Panc1 (cell line): Measurements from ENCODE around the gene MICALL1. TPM values are rescaled to one million over a fixed set of nuclear protein-coding genes. Genes with fewer than 3 reads are reported as not detected.

Experiments used
- ATAC-seq: fragments of 200-7000 bp; cut with Tn5 transposase; 2 replicates; pipeline ENCODE4 v1.9.1; 2020; ENCODE audit warnings: mild to moderate bottlenecking, moderate library complexity
- BruUV-seq: library from RNA; stranded (reverse); fragments of 400-500 nt; replicated peaks from 2 replicates; lab custom pipeline; 2021; lab: Mats Ljungman, UMichigan
- CTCF ChIA-PET: fragments of 300-600 bp; sonication (Branson Sonifier 250); formaldehyde crosslinking; loops from one replicate; lab custom pipeline; 2022; ENCODE audit warnings: antibody characterized with exemption; lab: Charles Lee
- POLR2A ChIA-PET: fragments of 300-600 bp; sonication (Branson Sonifier 250); formaldehyde crosslinking; loops from one replicate; lab custom pipeline; 2022; ENCODE audit warnings: antibody characterized with exemption; lab: Charles Lee
- DNase-seq: peaks from one replicate; pipeline ENCODE4 v3.0.0-alpha.2; 2010; ENCODE audit warnings: low read depth, low spot score
- H3K27ac ChIP-seq: 2 replicates; pipeline ENCODE4 v1.5.1; 2011; ENCODE audit warnings: mild to moderate bottlenecking, low read length, inconsistent platforms
- H3K27me3 ChIP-seq: fragments of 200-500 bp; sonication (Bioruptor generic); 2 replicates; pipeline ENCODE4 v1.6.0; 2014; ENCODE audit warnings: low read length, inconsistent platforms; ENCODE audit not compliant: control insufficient read depth, insufficient read depth
- H3K36me3 ChIP-seq: fragments of 200-500 bp; sonication (Bioruptor generic); 2 replicates; pipeline ENCODE4 v1.5.1; 2014; ENCODE audit warnings: inconsistent platforms, mild to moderate bottlenecking, low read length, moderate library complexity; ENCODE audit not compliant: control insufficient read depth, insufficient read depth
- H3K4me1 ChIP-seq: 2 replicates; pipeline ENCODE4 v1.5.1; 2011; ENCODE audit warnings: inconsistent platforms, mild to moderate bottlenecking, low read length, moderate library complexity; ENCODE audit not compliant: control insufficient read depth, insufficient read depth
- H3K4me3 ChIP-seq, 2 experiments: 2 replicates each; pipeline ENCODE4 v1.5.1; 2011 to 2012; ENCODE audit warnings: low read depth in 2 of 2, low read length in 2 of 2, mild to moderate bottlenecking in 2 of 2, inconsistent platforms in 1 of 2, moderate library complexity in 1 of 2
- H3K9me3 ChIP-seq: fragments of 200-500 bp; sonication (Bioruptor generic); 2 replicates; pipeline ENCODE4 v1.5.1; 2014; ENCODE audit warnings: low read depth, mild to moderate bottlenecking, inconsistent platforms, low read length, moderate library complexity; ENCODE audit not compliant: control insufficient read depth, insufficient read depth
- CTCF ChIP-seq: fragments of 450-650 bp; IDR thresholded peaks from 2 replicates; pipeline ENCODE4 v1.5.1; 2017; ENCODE audit warnings: mild to moderate bottlenecking
- POLR2AphosphoS5 ChIP-seq: IDR thresholded peaks from 2 replicates; pipeline ENCODE4 v1.6.1; 2012; ENCODE audit warnings: mild to moderate bottlenecking, low read depth, low read length, moderate library complexity
- SIN3A ChIP-seq: IDR thresholded peaks from 2 replicates; pipeline ENCODE4 v1.6.1; 2012; ENCODE audit warnings: low read depth, mild to moderate bottlenecking, low read length, moderate library complexity, borderline replicate concordance; ENCODE audit not compliant: insufficient read depth
- TCF7L2 ChIP-seq: IDR thresholded peaks from 2 replicates; pipeline ENCODE4 v1.6.1; 2011; ENCODE audit warnings: mild to moderate bottlenecking, low read depth, low read length, inconsistent platforms
- in situ Hi-C: cut with HindIII; loops from 2 replicates; pipeline ENCODE4 v1.10.0; 2016; ENCODE audit warnings: low sequenced_read_pairs, low pct_unique_long_range_greater_than_20kb
- intact Hi-C: fragments of 100-400 bp; cut with micrococcal nuclease; formaldehyde crosslinking; loops from one replicate; pipeline ENCODE4 v1.10.0; 2022; ENCODE audit not compliant: unreplicated experiment
- total RNA-seq: library from RNA; stranded (reverse); gene quantifications from one replicate; pipeline ENCODE4 v1.2.1, GENCODE V29; 2021; ENCODE audit not compliant: unreplicated experiment
- TF ChIP-seq, protein P1 (sequence below), 2 experiments: IDR thresholded peaks; 2 replicates each; pipeline ENCODE4 v1.6.1; 2011 to 2012; ENCODE audit warnings: low read depth in 2 of 2, control low read depth in 1 of 2, low read length in 1 of 2, mild to moderate bottlenecking in 1 of 2, moderate library complexity in 1 of 2; ENCODE audit not compliant: insufficient read depth in 1 of 2

Gene MICALL1
- total RNA-seq, 1 experiment from 2014 or later: 34.5 TPM

DNA sequence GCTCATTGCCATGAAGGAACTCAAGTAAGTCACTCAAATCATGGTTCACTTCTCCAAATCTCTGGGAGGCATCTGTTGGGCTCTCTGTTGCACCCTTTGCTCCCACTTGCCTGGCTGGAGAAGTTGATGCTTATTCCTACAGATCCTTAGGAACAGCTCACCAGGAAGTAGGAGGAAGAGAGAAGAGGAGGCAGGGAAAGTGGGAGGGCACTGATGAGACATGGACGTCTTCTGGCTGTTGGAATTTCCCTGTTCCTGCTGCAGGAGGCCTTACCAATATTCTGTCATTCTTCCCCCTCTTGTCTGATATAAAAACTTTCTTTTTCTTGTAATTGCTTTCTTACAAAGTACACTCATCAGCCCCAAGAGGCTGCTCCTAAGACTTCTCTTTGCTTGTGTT lies 61.0 kb downstream of the MICALL1 start:
- in situ Hi-C loops: no loop called here
- Histone ChIP-seq H3K9me3 (no peaks in the 10 kb centered on the region), H3K36me3 (no peaks in the 10 kb centered on the region), H3K4me3 (no peak overlapping the region), H3K27ac (no peak overlapping the region), H3K27me3 (no peaks in the 10 kb centered on the region), H3K4me1 (no peaks in the 10 kb centered on the region)
- intact Hi-C loops: no loop called here
- BruUV-seq: no TSS peak
- DNase-seq (no peak), ATAC-seq (no peak)
- ChIA-PET POLR2A (no interaction called here), CTCF (no interaction called here)
- no peak for TF ChIP-seq CTCF
- no peak for TF ChIP-seq POLR2AphosphoS5
- no peak for TF ChIP-seq TCF7L2
- TF ChIP-seq SIN3A: no peak
- TF ChIP-seq, protein P1, sequence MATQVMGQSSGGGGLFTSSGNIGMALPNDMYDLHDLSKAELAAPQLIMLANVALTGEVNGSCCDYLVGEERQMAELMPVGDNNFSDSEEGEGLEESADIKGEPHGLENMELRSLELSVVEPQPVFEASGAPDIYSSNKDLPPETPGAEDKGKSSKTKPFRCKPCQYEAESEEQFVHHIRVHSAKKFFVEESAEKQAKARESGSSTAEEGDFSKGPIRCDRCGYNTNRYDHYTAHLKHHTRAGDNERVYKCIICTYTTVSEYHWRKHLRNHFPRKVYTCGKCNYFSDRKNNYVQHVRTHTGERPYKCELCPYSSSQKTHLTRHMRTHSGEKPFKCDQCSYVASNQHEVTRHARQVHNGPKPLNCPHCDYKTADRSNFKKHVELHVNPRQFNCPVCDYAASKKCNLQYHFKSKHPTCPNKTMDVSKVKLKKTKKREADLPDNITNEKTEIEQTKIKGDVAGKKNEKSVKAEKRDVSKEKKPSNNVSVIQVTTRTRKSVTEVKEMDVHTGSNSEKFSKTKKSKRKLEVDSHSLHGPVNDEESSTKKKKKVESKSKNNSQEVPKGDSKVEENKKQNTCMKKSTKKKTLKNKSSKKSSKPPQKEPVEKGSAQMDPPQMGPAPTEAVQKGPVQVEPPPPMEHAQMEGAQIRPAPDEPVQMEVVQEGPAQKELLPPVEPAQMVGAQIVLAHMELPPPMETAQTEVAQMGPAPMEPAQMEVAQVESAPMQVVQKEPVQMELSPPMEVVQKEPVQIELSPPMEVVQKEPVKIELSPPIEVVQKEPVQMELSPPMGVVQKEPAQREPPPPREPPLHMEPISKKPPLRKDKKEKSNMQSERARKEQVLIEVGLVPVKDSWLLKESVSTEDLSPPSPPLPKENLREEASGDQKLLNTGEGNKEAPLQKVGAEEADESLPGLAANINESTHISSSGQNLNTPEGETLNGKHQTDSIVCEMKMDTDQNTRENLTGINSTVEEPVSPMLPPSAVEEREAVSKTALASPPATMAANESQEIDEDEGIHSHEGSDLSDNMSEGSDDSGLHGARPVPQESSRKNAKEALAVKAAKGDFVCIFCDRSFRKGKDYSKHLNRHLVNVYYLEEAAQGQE (IDR thresholded peaks at IDR 0.05; ENCODE audit: insufficient read depth in 1 of 2, low read depth in 2 of 2, low read length in 1 of 2): no peak

DNA sequence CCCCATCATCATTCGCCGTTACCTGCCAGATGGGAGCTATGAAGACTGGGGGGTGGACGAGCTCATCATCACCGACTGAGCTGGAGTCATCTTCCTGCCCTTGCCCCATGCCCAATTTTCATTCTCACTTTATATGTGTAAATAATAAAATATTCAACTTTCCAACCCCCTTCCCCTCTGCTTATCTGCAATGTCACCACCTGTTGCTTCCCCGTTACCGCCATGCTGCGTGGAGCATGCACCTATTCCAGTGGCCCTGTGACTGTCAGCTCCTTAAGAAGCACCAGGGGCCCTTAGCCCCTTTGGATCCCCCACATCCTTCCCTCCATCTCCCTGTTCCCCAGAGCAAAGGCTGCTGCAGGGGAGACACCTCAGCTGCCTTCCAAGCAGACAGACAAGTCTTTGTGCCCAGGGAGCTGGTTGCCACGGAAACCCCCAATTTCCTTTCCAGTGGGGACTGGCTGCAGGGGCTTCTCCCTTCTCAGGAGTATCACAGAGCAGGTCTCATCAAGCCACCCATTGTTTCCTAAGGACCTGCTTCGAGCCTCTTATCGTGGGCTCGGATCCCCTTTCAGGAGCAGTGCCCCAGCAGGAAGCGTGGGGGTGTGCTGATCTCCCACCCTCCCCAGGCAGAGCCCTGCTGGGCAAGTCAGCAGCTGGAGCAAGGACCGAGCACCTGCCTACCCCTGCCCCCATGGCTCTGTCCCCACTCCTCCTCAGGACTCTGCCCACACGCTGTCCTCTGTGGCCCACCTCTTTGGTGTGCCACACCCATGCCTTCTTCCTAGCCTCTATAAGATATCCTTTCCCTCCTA lies 61.7 kb downstream of the MICALL1 start:
- in situ Hi-C loops: no loop called here
- H3K27ac ChIP-seq: no peak overlapping the region
- H3K4me3 ChIP-seq: no peak overlapping the region
- DNase-seq (no peak), ATAC-seq (no peak)
- no TSS peak for BruUV-seq
- no peak for TF ChIP-seq TCF7L2
- TF ChIP-seq SIN3A: no peak
- TF ChIP-seq, protein P1 (IDR thresholded peaks at IDR 0.05; ENCODE audit: insufficient read depth in 1 of 2, low read depth in 2 of 2, low read length in 1 of 2): no peak
- TF ChIP-seq POLR2AphosphoS5: no peak
- TF ChIP-seq CTCF: no peak
- no peaks in the 10 kb centered on the region for H3K36me3 ChIP-seq
- H3K27me3 ChIP-seq: no peaks in the 10 kb centered on the region
- no peaks in the 10 kb centered on the region for H3K9me3 ChIP-seq
- H3K4me1 ChIP-seq: no peaks in the 10 kb centered on the region
- ChIA-PET POLR2A (no interaction called here), CTCF (no interaction called here)
- intact Hi-C loops: no loop called here
